Activated T-cell treated with anti-CD3 and anti-CD28 coated beads for 48 hours (primary cell): ENCODE results near the gene CX3CL1.
"Not testable (repeated sequence)": the region's sequence is repeated elsewhere in the genome, so short reads cannot be mapped to it uniquely, and the experiment has no call there.

ENCODE experiments used
- DNase-seq: peaks from one replicate; pipeline ENCODE4 v3.0.0-alpha.2; 2020; ENCODE audit warnings: low read depth

CX3CL1 gene

DNA sequence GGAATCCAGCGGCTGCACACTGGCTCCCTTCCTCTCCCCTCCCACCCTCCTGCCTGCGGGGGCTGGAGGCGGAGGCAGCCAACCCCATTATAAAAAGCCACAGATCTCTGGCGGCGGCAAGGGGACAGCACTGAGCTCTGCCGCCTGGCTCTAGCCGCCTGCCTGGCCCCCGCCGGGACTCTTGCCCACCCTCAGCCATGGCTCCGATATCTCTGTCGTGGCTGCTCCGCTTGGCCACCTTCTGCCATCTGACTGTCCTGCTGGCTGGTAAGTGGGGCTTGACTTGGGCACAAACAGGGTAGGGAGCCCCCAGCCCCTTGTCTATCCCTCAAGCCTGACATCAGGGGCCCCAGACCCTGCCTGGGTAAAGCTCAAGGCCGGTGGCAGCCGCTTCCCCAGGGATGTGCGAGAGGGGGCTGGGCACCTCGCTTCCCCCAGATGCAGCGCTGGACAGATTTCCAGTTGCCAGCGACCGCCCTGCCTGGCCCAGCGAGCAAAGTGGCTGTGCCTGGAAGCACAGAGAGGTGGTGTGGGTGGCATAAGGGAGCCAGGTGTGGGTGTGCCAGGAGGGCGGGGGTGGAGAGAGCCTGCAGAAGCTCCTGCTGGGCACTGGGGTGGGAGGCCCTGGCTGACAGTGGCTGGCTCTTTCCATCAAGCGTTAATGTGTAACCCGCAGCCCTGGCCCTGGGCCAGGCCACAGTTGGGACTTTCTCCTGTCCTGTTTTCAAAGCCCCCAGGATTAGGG is at the start of gene CX3CL1:
Gene CX3CL1, plus strand, starts transcription at position 119 of the 745 bp plus-strand sequence. Its CDS starts 79 bp downstream, at position 198.
- no peak for DNase-seq

- DNase-seq = no peak
These were observed 47.5 kb upstream of the CX3CL1 start for GRCh38 chr16:57324749-57325148.

DNA sequence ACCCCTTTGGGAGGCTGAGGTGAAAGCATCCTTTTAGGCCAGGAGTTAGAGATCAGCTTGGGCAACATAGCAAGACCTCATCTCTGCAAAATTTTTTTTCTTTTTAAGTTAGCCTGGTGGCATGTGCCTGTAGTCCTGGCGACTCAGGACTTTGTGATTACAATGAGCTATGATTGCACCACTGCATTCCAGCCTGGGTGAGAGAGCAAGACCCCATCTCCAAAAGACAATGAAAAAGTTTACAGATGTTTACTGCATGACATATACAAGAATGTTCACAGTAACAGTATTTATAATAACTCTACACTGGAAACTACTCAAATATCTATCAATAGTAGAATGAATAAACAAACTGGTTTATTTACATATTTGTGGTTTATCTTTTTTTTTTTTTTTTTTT is 46.8 kb upstream of the CX3CL1 start:
- DNase-seq = no peak

- DNase-seq = no peak
These were observed 42.5 kb upstream of the CX3CL1 start for GRCh38 chr16:57329718-57330327.

DNA sequence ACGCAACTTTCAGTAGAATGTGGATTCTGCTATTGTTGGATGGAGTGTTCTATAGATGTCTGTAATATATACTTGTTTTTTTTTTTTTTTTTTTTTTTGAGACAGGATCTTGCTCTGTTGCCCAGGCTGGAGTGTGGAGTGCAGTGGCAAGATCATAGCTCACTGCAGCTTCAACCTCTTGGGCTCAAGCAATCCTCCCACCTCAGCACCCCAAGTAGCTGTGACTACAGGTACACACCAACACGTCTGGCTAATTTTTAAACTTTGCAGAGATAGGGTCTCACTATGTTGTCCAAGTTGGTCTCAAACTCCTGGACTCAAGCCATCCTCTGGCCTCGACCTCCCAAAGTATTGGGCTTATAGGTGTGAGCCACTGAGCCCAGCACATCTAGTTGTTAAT is 40.9 kb upstream of the CX3CL1 start:
- no peak for DNase-seq

GRCh38 chr16:57333402-57333801 is 38.9 kb upstream of the CX3CL1 start:
- DNase-seq = no peak

- DNase-seq = no peak
These were observed 36.9 kb upstream of the CX3CL1 start for GRCh38 chr16:57335366-57335765.

GRCh38 chr16:57341062-57341440 is 31.2 kb upstream of the CX3CL1 start:
- DNase-seq = no peak

- DNase-seq = no peak
These were observed 30.6 kb upstream of the CX3CL1 start for GRCh38 chr16:57341441-57342303.

GRCh38 chr16:57342606-57343005 is 29.7 kb upstream of the CX3CL1 start:
- DNase-seq = not testable (repeated sequence)

- no peak for DNase-seq
These were observed 29.1 kb upstream of the CX3CL1 start for GRCh38 chr16:57343221-57343620.

GRCh38 chr16:57344094-57344493 is 28.2 kb upstream of the CX3CL1 start:
- DNase-seq = not testable (repeated sequence)

- DNase-seq = no peak
These were observed 27.3 kb upstream of the CX3CL1 start for GRCh38 chr16:57345021-57345420.

GRCh38 chr16:57345666-57346204 is 26.6 kb upstream of the CX3CL1 start:
- DNase-seq = no peak

DNA sequence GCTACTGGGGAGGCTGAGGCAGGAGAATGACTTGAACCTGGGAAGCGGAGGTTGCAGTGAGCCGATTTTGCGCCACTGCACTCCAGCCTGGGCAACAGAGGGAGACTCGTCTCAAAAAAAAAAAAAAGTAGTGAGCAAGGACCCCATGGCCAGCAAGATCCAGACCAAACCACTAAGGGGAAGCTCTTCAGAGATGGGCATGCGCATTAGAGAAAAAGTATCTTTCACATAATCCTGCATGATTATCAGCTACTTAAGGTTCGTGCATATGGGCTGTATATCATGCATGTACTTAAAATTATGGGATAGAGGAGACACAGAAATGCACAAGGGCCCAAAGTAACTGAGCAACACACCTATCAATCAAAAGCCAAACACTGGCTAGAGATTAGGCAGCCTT is 24.4 kb upstream of the CX3CL1 start:
- DNase-seq = no peak

DNA sequence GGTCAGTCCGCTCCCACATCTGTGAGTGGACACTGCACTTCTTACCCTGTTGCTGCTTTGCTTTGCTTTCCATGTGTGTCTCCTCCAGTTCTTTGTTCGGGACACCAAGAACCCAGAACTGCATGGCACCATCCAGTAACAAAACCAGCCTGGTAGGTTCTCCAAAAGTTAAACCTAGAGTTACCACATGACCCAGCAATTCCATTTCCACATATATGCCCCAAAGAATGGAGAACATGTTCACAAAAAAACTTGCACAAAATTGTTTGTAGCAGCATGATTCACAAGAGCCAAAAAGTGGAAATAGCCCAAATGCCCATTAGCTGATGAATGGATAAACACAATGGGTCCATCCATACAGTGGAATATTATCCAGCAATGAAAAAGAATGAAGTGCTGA is 24.0 kb upstream of the CX3CL1 start:
- no peak for DNase-seq

GRCh38 chr16:57349212-57350031 is 22.9 kb upstream of the CX3CL1 start:
- DNase-seq = no peak

DNA sequence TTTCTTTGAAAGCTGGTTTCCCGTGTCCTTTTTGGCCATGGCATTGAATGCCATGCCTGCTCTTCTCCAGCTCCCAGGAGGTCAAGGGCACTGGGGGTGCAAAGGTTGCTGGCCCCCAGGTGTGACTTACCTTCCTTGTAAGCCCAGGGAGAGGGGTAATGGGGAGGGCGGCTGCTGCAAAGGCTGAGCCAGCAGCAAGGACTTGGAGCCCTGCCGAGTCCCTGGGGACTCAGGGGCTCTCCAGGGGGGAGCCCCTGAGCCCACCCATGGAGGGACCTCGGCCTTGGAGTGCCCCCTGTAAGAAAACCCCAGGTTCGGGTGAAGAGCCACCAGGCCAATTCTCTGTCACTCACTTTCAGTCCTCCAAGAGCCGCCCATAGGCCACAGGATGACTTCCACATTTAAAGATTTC is 19.6 kb upstream of the CX3CL1 start:
- DNase-seq = no peak

DNA sequence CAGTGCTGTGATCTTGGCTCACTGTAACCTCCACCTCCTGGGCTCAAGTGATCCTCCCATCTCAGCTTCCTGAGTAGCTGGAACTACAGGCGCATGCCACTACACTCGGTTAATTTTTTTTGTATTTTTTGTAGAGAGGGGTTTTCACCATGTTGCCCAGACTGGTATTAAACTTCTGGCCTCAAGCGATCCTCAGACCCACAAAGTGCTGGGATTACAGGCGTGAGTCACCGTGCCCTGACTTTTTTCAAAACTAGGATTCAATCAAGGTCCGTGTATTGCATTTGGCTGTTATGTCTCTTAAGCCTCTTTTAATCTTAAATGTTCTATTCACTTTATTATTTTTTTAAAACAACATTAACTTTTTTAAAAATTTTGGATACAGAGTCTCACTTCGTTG is 18.0 kb upstream of the CX3CL1 start:
- DNase-seq = no peak

- no peak for DNase-seq
These were observed 16.3 kb upstream of the CX3CL1 start for GRCh38 chr16:57355898-57356414.

- no peak for DNase-seq
These were observed 15.7 kb upstream of the CX3CL1 start for GRCh38 chr16:57356547-57356946.
